Rectal smooth muscle tissue (tissue), 1 donor: Measurements from ENCODE around the gene PALS1.

ENCODE experiments used
- H3K27ac ChIP-seq: one replicate; pipeline ENCODE4 v1.7.0; 2013; ENCODE audit warnings: low read depth, low read length, inconsistent platforms
- H3K27me3 ChIP-seq: one replicate; pipeline ENCODE4 v1.7.0; 2013; ENCODE audit warnings: low read length; ENCODE audit not compliant: control insufficient read depth, insufficient read depth
- H3K36me3 ChIP-seq: one replicate; pipeline ENCODE4 v1.7.0; 2013; ENCODE audit warnings: low read length; ENCODE audit not compliant: control insufficient read depth, insufficient read depth
- H3K4me1 ChIP-seq: one replicate; pipeline ENCODE4 v1.7.0; 2013; ENCODE audit warnings: low read length; ENCODE audit not compliant: control insufficient read depth, insufficient read depth
- H3K4me3 ChIP-seq: one replicate; pipeline ENCODE4 v1.7.0; 2013; ENCODE audit warnings: low read length
- H3K9ac ChIP-seq: one replicate; pipeline ENCODE4 v1.7.0; 2013; ENCODE audit warnings: low read length

PALS1 gene

DNA sequence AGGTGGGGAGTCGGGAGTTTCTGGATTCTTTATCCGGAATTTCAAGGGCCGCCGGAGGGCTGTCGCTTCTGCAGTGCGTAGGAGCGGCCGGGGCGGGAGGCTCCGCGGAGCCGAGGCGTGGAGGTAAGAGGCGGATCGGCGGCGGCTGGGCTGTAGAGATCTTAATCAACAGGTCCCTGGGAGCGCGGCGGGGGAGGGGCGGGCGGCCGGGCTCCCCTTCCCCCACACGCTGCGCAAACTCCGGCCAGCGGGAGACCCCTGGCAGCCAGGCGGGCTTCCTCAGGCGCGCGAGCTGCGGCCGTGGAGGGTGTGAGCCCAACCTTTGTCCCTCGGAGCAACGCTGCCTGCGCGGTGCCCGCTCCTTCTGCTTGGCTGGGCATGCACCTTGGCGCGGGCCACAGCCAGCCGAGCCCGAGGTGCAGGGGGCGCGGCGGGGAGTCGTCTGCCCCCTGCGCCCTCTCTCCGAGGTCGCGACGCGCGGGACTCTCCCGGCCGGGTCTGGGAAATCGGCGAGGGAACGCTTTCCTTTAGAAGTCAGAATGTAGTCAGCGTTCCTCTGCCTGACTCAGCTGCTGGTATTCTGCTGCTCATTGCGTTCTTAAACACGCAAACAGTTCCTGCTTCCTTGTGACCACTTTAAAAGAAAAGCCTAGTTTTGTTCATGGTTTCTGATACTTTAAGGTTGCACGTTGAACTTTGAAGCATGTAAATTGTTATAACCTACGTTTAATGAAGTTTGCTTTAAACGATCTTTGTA, at the start of gene PALS1:
Gene PALS1 (plus strand): TSS at position 25 of the 757 bp plus-strand sequence. CDS start 37,736 bp downstream, outside the sequence.
- Histone ChIP-seq H3K4me3 (peak within 1 kb of the TSS; percentile 94), H3K36me3 (no peaks in the 10 kb centered on the region), H3K27me3 (no peaks in the 10 kb centered on the region), H3K4me1 (peaks cover 8% of the 10 kb centered on the region), H3K27ac (peak within 1 kb of the TSS; percentile 96), H3K9ac (peak within 1 kb of the TSS; percentile 81)

DNA sequence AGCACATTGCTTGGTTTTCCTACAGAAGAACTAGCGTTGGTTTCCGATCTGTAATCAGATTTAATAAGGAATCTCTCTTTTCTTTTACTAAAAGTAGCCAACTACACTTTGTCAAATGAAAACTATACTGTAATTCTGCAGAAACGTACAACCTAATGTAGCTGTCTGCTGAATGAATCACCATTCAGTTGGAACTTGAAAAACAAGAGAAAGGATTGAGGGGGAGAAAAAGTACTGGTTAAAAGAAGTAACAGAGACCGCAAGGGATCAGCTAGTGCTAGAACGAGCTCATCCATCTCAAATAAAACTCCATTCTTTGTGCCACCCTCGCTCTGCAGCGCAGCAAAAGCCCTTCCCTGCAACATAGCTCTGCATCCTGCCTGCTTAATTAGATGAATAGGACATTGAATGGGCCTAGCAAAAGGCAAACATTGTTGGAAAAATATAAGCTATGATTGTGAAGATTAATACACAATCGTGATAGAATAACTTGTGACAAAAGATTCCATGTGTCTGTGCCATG, 49.4 kb upstream of the PALS1 start:
- Histone ChIP-seq H3K27me3 (no peaks in the 10 kb centered on the region), H3K4me1 (peaks cover 8% of the 10 kb centered on the region), H3K27ac (no peak overlapping the region), H3K4me3 (no peak overlapping the region), H3K9ac (no peak overlapping the region), H3K36me3 (no peaks in the 10 kb centered on the region)

- H3K4me3 ChIP-seq = no peak overlapping the region
- H3K36me3 ChIP-seq = no peaks in the 10 kb centered on the region
- H3K27ac ChIP-seq = no peak overlapping the region
- no peaks in the 10 kb centered on the region for H3K27me3 ChIP-seq
- peaks cover 3% of the 10 kb centered on the region for H3K4me1 ChIP-seq
- no peak overlapping the region for H3K9ac ChIP-seq
Measured at GRCh38 chr14:67192366-67192765, 48.9 kb upstream of the PALS1 start.

- no peaks in the 10 kb centered on the region for H3K4me1 ChIP-seq
- H3K4me3 ChIP-seq = no peak overlapping the region
- H3K9ac ChIP-seq = no peak overlapping the region
- H3K27me3 ChIP-seq = no peaks in the 10 kb centered on the region
- H3K36me3 ChIP-seq = no peaks in the 10 kb centered on the region
- no peak overlapping the region for H3K27ac ChIP-seq
Measured at GRCh38 chr14:67195279-67195678, 46.0 kb upstream of the PALS1 start.

DNA sequence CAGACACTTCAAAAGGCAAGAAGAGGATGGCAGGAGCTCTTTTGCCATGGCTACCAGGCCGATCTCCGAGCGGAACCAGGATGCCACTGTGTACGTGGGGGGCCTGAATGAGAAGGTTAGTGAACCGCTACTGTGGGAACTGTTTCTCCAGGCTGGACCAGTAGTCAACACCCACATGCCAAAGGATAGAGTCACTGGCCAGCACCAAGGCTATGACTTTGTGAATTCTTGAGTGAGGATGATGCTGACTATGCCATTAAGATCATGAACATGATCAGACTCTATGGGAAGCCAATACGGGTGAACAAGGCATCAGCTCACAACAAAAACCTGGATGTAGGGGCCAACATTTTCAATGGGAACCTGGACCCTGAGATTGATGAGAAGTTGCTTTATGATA, 42.2 kb upstream of the PALS1 start:
- Histone ChIP-seq H3K36me3 (no peaks in the 10 kb centered on the region), H3K27ac (no peak overlapping the region), H3K27me3 (no peaks in the 10 kb centered on the region), H3K4me1 (no peaks in the 10 kb centered on the region), H3K4me3 (no peak overlapping the region), H3K9ac (no peak overlapping the region)

- Histone ChIP-seq H3K27me3 (no peaks in the 10 kb centered on the region), H3K27ac (no peak overlapping the region), H3K9ac (no peak overlapping the region), H3K4me1 (no peaks in the 10 kb centered on the region), H3K4me3 (no peak overlapping the region), H3K36me3 (no peaks in the 10 kb centered on the region)
Measured at GRCh38 chr14:67207810-67208209, 33.4 kb upstream of the PALS1 start.

DNA sequence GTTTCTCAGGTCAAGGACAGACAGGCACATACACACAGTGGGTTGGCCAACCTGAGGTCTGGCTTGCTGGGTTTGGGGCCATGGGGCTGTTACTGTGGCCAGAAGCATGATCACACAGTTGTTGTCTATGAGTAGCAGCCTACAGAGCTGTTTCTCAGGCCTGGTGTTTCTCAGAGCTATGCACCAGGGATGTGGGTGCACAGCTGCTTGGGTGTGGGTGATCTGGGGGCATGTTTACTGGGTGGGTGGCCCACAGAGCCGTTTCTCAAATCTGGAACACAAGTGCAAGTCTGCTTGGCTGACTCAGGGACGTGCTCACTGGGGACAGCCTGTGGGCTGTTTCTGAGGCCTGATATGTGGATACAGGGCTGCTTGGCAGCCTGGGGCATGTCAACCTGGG, 23.1 kb upstream of the PALS1 start:
- H3K4me1 ChIP-seq = no peaks in the 10 kb centered on the region
- H3K4me3 ChIP-seq = no peak overlapping the region
- H3K36me3 ChIP-seq = no peaks in the 10 kb centered on the region
- no peak overlapping the region for H3K9ac ChIP-seq
- H3K27ac ChIP-seq = no peak overlapping the region
- no peaks in the 10 kb centered on the region for H3K27me3 ChIP-seq

DNA sequence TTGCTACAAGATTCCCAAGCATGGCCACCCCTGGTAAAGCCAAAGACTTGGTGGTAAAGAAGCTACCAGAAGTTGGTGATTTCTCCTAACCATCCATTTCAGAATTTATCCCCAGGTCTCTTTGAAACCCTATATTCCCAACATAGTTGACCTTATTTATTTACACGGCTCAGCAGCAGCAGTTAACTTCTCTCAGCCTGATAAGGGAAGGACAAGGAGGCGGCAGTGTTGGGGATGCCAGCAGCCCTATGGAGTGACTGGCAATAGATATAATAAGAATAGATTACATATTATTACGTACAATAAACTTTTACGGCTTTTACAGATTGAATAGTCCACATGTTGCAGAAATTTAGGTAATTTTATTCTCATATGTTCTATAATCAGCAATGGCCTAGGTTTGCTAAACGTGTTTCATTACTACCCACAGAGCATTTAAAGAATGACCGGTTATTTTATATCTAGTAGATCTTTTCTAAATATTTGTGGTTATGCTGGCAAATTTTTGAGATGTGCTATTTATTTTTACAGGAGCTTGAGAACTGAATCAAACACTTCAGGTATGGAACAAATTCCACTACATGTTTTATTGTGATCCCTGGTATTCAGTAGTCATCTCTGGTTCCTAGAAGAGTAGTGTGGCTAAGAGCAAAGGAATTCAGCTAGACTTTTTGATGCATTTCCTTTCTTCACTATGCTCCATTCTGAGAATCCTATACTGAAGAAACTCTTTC, 19.8 kb upstream of the PALS1 start:
- no peak overlapping the region for H3K9ac ChIP-seq
- no peak overlapping the region for H3K27ac ChIP-seq
- H3K4me3 ChIP-seq = no peak overlapping the region
- no peaks in the 10 kb centered on the region for H3K4me1 ChIP-seq
- H3K36me3 ChIP-seq = no peaks in the 10 kb centered on the region
- H3K27me3 ChIP-seq = no peaks in the 10 kb centered on the region

DNA sequence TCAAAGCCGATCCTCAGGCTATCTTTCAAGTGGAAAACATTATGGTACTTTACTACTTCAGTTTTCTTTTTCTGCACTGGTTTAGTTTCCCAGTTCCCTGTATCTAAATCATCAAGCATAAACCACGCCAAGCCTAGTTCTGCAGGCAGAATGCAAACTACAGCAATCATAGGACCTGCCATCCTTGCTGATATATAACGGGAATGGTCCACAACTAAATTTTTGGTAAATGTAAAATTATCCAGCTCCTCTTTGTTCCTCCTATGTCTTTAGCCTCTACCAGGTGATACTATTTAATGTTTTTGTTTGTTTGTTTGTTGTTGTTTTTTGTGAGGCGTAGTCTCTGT, 19.3 kb upstream of the PALS1 start:
- no peak overlapping the region for H3K9ac ChIP-seq

DNA sequence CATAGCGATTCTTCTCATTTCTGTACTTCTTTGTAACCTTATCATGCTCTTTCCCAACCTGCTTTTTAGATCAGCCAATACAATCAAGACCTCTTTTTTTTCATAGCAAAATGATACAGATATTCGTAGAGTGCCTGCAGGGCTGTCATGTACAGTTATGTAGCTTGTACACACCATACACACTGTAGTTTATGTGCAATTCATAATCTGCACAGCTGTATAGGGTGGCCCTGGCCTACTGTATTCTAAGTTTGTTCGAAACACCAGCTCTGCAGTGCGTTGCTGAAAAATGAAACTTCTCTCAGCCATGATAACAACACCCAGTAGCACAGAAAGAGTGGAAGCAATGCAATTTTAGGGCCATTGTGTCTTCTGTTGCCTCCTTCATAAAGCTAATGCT, 15.7 kb upstream of the PALS1 start:
- no peak overlapping the region for H3K4me3 ChIP-seq
- no peaks in the 10 kb centered on the region for H3K4me1 ChIP-seq
- no peak overlapping the region for H3K9ac ChIP-seq
- no peak overlapping the region for H3K27ac ChIP-seq
- H3K36me3 ChIP-seq = no peaks in the 10 kb centered on the region
- H3K27me3 ChIP-seq = no peaks in the 10 kb centered on the region

More for the DNA sequence above, 19.3 kb upstream of the PALS1 start:
- Histone ChIP-seq H3K4me3 (no peak overlapping the region), H3K36me3 (no peaks in the 10 kb centered on the region), H3K27me3 (no peaks in the 10 kb centered on the region), H3K27ac (no peak overlapping the region), H3K4me1 (no peaks in the 10 kb centered on the region)

- no peaks in the 10 kb centered on the region for H3K36me3 ChIP-seq
- H3K4me3 ChIP-seq = no peak overlapping the region
- no peaks in the 10 kb centered on the region for H3K4me1 ChIP-seq
- no peak overlapping the region for H3K27ac ChIP-seq
- H3K9ac ChIP-seq = no peak overlapping the region
- H3K27me3 ChIP-seq = no peaks in the 10 kb centered on the region
Measured at GRCh38 chr14:67228325-67228984, 12.8 kb upstream of the PALS1 start.

- H3K4me1 ChIP-seq = no peaks in the 10 kb centered on the region
- no peak overlapping the region for H3K27ac ChIP-seq
- no peak overlapping the region for H3K4me3 ChIP-seq
- H3K27me3 ChIP-seq = no peaks in the 10 kb centered on the region
- no peak overlapping the region for H3K9ac ChIP-seq
- H3K36me3 ChIP-seq = no peaks in the 10 kb centered on the region
Measured at GRCh38 chr14:67232066-67232465, 9.2 kb upstream of the PALS1 start.
